Psoas muscle (tissue), 8 donors: ENCODE data around the gene CD226. TPM values are rescaled to one million over a fixed set of nuclear protein-coding genes. Genes with fewer than 3 reads are reported as not detected.

Experiments
- ATAC-seq, 4 donors: fragments of 200-7000 bp; cut with Tn5 transposase; one replicate each; pipeline ENCODE4 v1.9.1; 2020; ENCODE audit warnings: moderate library complexity in 3 of 4, mild to moderate bottlenecking in 2 of 4
- DNase-seq, 2 donors: peaks; one replicate each; pipeline ENCODE4 v3.0.0-alpha.2; 2020
- H3K27ac ChIP-seq: fragments of 200-600 bp; one replicate; pipeline ENCODE4 v1.8.0; 2022
- H3K27me3 ChIP-seq, 3 donors: fragments of 200-600 bp in 1 of 3; one replicate each; pipeline versions ENCODE4 v1.6.1 to v1.8.0; 2013 to 2022; ENCODE audit warnings: low read length in 2 of 3, mild to moderate bottlenecking in 2 of 3, moderate library complexity in 1 of 3; ENCODE audit not compliant: insufficient read depth in 3 of 3
- H3K36me3 ChIP-seq, 2 donors: fragments of 200-600 bp in 1 of 2; one replicate each; pipeline versions ENCODE4 v1.6.1 to v1.8.0; 2013 to 2022; ENCODE audit warnings: low read depth in 1 of 2, mild to moderate bottlenecking in 1 of 2, moderate library complexity in 1 of 2; ENCODE audit not compliant: insufficient read depth in 1 of 2
- H3K4me1 ChIP-seq: fragments of 200-600 bp; one replicate; pipeline ENCODE4 v1.8.0; 2022
- H3K4me3 ChIP-seq: fragments of 200-600 bp; one replicate; pipeline ENCODE4 v1.8.0; 2022; ENCODE audit warnings: mild to moderate bottlenecking
- H3K9me3 ChIP-seq: fragments of 200-600 bp; one replicate; pipeline ENCODE4 v1.8.0; 2022
- WGBS, 3 donors: extraction: QIAGEN DNeasy Blood & Tissue Kit; methylation state at CpG; one replicate each; pipeline versions ENCODE4 v1.1.6 to v1.1.7; 2013; 5-methylcytosine and 5-hydroxymethylcytosine counted together
- intact Hi-C, 2 donors: fragments of 100-400 bp; cut with DNase I; formaldehyde crosslinking; loops; one replicate each; pipeline versions ENCODE4 v1.11.0 to v1.14.2; 2022
- polyA plus RNA-seq, 3 donors: library from polyadenylated mRNA; stranded (reverse); fragments of 200-250 nt; gene quantifications; one replicate each; pipeline ENCODE4 v1.2.3, GENCODE V29; 2013
- total RNA-seq, 4 donors: library from RNA; stranded (reverse); fragmentation: NEBNext Ultra II Directional in 2 of 4; extraction: Animal tissue kit (Norgen Biotek cat#: 25700) in 2 of 4; gene quantifications; one replicate each; pipeline versions ENCODE4 v1.2.1 to v1.2.4, GENCODE V29; 2021 to 2023
- TF ChIP-seq, protein P1 (sequence below): fragments of 200-600 bp; IDR thresholded peaks from one replicate; pipeline ENCODE4 v1.8.0; 2022; ENCODE audit warnings: antibody characterized with exemption
- donor health status: healthy with polysubstance abuse.
- donor health status: DM: no; HTN: no; CAD: no; lungs with moderate emphysema.
- donor health status: Bipolar disorder and iron deficiency.
- donor health status: healthy.
- donor health status: DM: yes; HTN: yes; CAD: no.
- donor health status: DM: no; HTN: no; CAD: no.
- donor health status: DM: no; HTN: no; CAD: no.
- donor health status: DM: yes; HTN: yes; CAD: no.

Gene CD226
- total and polyA plus RNA-seq, 7 donors = 0.06 to 1.8 (median 0.27) TPM

DNA sequence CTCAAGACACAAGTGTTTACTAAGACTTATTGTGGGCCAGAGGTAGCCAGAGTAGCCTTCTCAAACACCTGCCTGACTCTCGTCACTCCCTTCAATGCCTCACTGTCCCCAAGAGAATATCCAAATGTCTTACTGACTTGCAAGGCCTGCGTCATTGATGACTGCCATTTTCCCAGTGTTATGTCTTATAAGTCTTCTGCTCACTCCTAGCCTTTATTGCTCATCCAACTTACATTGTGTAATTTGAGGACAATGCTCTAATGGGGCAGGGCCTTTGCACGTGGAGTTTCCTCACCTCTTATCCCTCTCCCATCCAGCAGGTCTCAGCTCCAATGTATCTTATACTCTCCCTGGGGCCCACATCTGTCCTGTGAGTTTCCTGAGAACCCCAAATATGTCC, 10.1 kb upstream of the CD226 start:
- H3K27me3 ChIP-seq = no peaks in the 10 kb centered on the region
- WGBS, 3 donors = 82 to 88% (median 84%) methylated on average over 3 of the region's 3 CpGs
- TF ChIP-seq, protein P1, sequence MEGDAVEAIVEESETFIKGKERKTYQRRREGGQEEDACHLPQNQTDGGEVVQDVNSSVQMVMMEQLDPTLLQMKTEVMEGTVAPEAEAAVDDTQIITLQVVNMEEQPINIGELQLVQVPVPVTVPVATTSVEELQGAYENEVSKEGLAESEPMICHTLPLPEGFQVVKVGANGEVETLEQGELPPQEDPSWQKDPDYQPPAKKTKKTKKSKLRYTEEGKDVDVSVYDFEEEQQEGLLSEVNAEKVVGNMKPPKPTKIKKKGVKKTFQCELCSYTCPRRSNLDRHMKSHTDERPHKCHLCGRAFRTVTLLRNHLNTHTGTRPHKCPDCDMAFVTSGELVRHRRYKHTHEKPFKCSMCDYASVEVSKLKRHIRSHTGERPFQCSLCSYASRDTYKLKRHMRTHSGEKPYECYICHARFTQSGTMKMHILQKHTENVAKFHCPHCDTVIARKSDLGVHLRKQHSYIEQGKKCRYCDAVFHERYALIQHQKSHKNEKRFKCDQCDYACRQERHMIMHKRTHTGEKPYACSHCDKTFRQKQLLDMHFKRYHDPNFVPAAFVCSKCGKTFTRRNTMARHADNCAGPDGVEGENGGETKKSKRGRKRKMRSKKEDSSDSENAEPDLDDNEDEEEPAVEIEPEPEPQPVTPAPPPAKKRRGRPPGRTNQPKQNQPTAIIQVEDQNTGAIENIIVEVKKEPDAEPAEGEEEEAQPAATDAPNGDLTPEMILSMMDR = no peak
- no peaks in the 10 kb centered on the region for H3K36me3 ChIP-seq
- no peak overlapping the region for H3K4me3 ChIP-seq
- no peak for ATAC-seq
- intact Hi-C loops = no loop called here
- no peak overlapping the region for H3K27ac ChIP-seq
- H3K9me3 ChIP-seq = no peaks in the 10 kb centered on the region
- DNase-seq = no peak
- H3K4me1 ChIP-seq = no peaks in the 10 kb centered on the region

DNA sequence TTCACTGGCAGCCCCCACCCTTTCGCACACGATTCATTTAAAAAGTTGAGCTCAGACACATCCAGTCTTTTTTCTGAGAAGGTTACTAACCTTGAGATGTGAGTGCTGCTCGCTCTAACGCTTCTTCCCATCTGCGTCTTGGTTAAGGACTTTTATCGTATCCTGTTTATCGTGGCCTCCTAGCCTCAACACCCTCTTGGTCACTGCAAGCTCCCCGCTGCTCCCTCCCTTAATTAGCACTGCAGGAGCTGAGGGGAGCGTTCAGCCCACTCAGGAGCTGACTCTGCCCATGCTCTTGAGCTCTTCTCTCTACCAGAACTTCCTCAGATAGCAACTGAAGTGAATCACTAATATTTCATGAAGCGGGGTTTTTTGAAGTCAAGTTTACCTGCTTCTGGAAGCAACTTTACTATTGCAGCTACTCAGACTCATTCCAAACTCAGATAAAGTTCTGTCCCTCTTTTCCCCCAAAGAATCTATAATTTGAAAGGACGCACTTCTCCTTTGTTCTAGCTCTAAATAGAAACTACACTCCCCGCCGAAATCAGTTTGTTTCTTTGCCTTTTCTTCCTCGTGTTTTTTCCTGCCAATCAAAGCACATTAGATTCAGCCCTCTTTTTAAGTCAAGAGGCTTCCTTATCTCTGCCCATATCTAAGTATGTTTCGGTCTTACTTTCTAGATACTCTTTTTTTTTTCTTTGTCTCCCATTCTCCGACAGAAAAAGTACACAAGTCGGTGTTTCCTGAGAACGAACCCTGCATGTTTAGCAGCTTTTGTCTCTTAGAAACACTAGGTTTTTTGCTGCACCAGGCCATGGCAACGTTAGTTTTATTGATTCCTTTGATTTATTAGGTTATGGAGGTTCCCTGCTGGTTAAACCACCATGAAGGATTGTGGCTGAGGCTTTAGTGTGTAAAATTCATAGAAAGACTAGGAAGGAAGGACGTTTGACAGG, 9.3 kb upstream of the CD226 start:
- Histone ChIP-seq H3K9me3 (no peaks in the 10 kb centered on the region), H3K4me1 (no peaks in the 10 kb centered on the region), H3K4me3 (no peak overlapping the region), H3K27ac (no peak overlapping the region), H3K36me3 (no peaks in the 10 kb centered on the region), H3K27me3 (no peaks in the 10 kb centered on the region)
- ATAC-seq (no peak), DNase-seq (no peak)
- 66 to 70% (median 67%) methylated on average over 20 of the region's 20 CpGs for WGBS, 3 donors
- intact Hi-C loops = no loop called here
- TF ChIP-seq, protein P1 = no peak

DNA sequence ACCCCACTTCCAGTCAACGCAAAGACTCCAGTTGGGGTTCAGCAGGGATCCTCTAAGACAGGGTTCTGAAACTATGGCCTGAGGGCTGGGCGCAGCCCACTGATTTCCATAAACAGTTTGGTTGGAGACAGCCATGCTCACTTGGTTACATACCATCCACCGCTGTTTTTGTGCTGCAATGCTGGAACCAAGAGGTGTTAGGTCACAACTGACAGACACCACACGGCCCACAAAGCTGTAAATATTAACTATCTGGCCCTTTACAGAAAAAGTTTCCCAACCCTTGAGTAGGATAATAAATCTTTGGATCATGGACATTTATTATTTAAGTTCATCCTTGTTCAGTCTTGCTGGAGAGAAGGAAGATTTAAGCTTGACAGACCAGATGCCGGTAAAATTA, 8.4 kb upstream of the CD226 start:
- Histone ChIP-seq H3K4me3 (no peak overlapping the region), H3K4me1 (no peaks in the 10 kb centered on the region)
- 70 to 75% (median 73%) methylated on average over 5 of the region's 5 CpGs for WGBS, 3 donors

DNA sequence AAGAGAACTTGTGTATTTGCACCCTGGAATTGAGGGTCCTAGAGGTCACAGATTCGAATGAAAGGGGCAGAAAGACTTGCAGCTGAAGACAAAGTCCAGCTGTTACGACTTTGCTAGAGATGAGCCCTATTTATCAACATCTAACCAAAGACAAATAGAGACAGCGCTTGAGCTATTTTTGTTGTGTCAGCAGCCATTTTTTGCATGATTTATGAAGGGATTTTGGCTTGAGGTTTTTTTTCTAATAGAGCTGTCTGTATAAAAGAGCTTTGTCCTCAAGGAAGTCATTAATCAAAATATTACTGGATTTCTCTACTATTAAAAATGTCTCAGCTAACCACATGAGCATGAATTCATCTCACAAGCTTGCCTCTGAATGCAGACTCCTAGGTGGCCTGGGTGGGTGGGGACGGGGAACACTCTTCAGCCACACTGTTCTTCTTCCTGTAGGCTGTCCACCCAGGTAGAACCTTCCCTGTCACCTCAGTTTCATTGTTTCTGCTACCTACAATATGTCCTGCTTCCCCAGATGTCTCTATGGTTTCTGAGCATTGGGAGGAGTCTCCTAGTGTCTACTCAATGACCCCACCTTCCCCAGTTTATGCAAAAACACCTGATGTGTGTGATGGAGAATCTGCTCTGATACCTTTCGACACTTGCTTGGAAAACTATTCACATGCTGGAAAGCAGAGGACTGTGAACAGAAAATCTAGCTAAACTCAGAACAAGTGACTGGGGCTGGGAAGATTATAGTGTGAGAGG, 7.2 kb upstream of the CD226 start:
- ATAC-seq (no peak), DNase-seq (no peak)
- Histone ChIP-seq H3K4me3 (no peak overlapping the region), H3K4me1 (no peaks in the 10 kb centered on the region), H3K36me3 (no peaks in the 10 kb centered on the region), H3K27ac (no peak overlapping the region), H3K9me3 (no peaks in the 10 kb centered on the region), H3K27me3 (no peaks in the 10 kb centered on the region)
- intact Hi-C loops = no loop called here
- TF ChIP-seq, protein P1 = no peak
- 75 to 79% (median 78%) methylated on average over 5 of the region's 5 CpGs for WGBS, 3 donors

More for the DNA sequence above, 8.4 kb upstream of the CD226 start:
- ATAC-seq (no peak), DNase-seq (no peak)
- no peak overlapping the region for H3K27ac ChIP-seq
- no peaks in the 10 kb centered on the region for H3K36me3 ChIP-seq
- H3K9me3 ChIP-seq = no peaks in the 10 kb centered on the region
- TF ChIP-seq, protein P1 = no peak
- intact Hi-C loops = no loop called here
- no peaks in the 10 kb centered on the region for H3K27me3 ChIP-seq
